GM20431 (cell line): Measurements from ENCODE around the gene BOC.

Source experiments
- in situ Hi-C: fragments of 300-500 bp; cut with MseI, MboI; formaldehyde crosslinking; loops from one replicate; pipeline ENCODE4 v1.15.0; 2020; ENCODE audit warnings: low sequenced_read_pairs; ENCODE audit not compliant: unreplicated experiment

The BOC gene

DNA sequence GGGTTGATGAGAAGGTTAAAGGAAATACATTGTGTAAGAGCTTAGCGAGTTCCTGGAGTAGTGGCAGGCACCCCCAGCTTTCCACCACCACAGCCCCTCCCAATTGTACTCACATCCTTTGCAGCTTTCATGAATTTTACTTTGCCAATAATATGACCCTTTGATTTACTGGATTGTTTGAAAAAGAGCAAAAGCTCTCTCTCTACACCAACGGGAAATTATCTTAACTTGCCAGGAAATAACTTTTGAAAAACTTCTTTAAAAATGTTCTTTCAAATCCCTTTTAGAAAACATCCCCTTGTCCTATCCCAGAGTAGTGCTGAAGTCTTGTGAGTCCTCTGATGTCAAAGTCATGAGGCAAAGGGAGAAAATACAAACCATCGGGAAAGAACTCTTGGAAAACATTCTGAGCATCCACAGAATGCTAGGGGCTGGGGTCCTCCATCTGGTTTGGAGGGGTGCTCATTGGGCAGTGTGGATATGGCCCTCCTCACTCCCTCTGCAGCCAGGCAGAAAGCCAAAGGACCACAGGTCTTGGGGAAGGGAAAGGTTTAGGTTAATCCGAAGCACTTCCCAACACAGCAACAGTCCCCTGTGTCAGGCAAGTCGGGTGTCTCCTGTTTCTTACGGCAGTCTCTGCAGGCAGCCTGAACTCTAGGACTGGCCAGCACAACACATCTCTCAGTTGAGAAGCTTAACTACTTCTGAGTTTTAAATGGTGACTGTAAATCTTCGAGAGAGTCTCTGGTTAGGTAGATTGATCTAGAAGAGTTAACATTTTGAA is 36.5 kb downstream of the BOC start:
- in situ Hi-C loops: no loop called here

DNA sequence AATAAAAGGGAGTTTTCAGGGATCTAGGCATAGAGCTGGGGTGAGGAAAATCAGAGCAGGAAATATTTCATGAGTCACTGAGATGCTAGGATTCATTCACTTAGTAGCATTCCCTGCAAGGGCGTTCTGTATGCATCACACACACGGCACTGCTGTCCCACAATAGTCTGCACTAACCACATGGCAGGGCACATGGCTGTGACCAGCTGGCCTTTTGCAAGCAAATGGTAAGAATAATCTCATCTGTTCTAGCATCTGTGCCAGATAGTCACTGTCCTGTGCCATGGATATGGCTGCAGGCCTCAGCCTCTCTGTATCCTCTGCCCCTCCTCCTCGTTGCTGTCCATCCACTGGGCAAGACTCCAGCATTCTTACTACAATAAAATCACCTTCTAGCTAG is 37.8 kb downstream of the BOC start:
- in situ Hi-C loops: no loop called here

DNA sequence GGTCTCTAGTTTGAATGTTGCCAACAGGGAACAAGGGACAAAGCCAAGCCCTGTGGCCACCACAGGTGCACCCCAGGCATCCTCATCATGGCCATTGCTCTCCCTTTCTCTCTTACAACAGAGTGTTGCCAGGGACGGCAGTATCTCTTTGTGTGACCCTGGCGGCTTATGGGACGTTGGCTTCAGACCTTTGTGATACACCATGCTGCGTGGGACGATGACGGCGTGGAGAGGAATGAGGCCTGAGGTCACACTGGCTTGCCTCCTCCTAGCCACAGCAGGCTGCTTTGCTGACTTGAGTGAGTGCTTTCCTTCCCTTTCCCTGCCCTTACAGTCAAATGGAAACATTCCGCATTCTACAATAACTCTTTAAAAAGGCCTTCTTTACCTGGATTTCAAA is 38.2 kb downstream of the BOC start:
- in situ Hi-C loops: no loop called here

DNA sequence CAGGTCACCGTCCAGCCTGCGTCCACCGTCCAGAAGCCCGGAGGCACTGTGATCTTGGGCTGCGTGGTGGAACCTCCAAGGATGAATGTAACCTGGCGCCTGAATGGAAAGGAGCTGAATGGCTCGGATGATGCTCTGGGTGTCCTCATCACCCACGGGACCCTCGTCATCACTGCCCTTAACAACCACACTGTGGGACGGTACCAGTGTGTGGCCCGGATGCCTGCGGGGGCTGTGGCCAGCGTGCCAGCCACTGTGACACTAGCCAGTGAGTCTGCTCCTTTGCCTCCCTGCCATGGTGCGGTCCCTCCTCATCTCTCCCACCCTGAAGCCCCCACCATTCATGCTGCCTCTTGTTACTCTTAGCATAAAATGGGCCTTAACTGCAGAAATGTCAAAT is 39.2 kb downstream of the BOC start:
- in situ Hi-C loops: no loop called here

DNA sequence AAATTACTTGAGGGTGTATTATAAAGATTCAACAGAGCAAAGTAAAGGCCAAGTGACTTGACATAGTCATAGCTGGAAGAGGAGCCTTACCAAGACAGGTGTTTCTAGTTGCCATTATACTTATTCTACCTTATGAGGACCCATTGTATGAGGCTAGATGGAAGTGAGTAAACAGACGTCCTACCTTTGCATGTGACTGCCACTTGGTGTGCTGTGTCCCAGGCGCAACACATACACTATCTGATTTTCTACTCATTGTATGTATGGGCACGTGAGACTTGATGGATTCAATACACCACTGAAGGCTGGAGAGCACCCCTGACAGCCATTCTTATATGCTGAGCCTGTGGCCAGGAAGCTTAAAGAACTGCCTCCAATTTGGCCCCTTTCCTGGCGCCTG is 40.5 kb downstream of the BOC start:
- in situ Hi-C loops: no loop called here

DNA sequence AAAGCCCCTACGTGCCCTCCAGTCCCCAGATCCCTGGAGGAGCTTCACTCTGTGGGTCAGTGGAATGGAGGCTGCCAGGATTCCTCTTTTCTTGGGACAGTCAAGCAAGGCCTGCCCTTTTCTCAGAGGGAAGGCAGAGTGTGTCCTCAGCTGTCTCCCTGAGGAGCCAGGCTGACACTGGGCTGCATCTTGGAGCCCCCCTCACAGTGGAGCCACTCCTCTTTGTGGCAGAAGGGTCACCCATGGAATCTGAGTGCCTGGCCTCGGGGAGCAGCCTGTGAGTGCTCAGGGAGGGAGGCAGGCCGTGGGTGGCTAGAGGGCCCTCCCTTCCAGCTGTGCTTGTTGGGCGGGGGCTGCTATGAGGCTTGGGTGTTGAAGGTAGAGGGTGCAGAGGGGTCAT is 41.2 kb downstream of the BOC start:
- in situ Hi-C loops: no loop called here

DNA sequence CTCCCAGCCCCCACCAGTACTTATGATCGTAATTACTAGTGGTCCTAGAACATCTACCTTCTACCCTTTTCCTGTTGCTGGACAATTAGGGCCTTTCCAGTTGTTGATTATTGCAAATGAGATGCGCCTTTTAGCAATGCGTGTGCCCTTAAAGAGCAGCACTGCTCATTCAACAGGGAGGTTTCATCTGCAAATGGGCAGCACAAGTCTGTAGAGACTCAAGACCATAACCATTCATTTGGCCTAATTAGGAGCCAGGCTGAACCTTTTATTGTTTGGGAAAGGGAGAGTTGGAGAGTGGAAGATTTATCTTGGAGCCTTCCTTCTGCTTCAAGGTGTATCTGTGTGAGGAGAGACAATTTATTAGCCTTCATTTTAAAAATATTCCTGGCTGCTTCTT is 42.3 kb downstream of the BOC start:
- in situ Hi-C loops: no loop called here

DNA sequence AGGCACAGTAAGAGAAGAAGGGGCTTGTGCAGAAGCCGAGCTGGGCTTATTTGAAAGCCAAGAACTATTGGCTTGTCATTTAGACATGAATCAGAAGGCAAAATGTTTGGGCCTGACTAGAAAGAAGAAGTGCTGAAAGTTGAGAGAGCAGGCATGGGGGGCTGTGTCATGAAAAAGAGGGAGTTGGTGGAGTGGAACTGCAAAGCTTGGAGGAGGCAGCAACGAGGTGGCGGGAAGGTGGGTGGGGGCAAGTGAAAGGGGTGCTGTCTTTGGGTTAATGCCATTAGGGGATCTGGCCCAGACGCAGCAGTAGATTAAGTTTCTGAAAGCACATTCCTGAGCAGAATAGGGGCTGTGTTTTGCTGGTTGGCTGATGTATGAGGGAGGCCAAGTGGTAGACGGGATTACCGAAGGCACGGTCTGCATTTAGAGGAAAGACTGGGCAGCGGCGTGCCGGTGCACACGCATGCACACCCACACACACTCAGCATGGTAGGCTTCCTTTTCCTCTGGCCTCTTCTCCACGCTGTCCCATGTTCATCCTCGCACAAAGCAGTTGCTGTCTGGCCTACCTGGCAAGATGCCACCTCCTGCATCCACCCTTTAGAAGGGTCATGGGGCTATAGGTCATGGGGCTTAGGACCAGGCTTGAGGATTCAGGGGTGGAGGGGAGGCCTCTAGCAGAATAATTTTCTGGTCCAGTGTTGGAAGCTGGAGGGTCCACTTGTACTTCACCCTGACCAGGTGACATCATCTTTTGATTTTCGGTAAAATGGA is 43.0 kb downstream of the BOC start:
- in situ Hi-C loops: no loop called here

DNA sequence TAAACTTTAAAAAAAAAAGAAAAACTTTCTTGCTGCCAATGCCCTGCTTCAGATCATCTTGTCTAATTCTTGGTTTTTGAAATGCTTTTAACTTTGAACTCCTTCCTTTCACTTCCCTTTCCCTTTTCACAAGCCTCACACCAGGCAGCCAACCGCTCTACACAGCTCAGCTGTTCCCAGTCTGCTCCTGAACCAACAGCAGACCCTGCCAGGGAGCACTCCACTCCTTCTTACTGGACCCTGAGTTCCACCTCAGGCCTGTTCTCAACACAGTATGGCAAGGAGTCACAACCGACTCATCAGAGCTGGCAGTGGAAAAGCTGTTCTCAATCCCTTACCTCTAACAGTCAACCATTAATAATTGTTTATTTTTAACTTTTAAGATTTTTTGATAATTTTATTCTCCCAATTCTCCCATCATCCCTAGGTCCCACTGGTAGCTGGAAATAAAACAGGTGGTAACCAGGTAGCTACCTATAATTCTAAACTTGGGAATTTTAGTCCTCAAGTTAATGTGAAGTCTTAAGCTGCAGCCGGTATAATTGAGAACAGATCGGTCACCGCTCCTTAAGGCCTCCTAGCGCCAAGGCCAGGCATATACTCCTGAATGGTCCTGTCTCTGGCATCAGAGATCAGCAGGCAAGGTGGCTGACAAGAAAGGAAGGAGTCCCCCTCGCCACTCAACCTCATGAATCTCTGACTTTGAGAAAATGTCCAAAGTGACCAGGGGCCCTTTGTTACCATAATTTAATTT is 43.9 kb downstream of the BOC start:
- in situ Hi-C loops: no loop called here

DNA sequence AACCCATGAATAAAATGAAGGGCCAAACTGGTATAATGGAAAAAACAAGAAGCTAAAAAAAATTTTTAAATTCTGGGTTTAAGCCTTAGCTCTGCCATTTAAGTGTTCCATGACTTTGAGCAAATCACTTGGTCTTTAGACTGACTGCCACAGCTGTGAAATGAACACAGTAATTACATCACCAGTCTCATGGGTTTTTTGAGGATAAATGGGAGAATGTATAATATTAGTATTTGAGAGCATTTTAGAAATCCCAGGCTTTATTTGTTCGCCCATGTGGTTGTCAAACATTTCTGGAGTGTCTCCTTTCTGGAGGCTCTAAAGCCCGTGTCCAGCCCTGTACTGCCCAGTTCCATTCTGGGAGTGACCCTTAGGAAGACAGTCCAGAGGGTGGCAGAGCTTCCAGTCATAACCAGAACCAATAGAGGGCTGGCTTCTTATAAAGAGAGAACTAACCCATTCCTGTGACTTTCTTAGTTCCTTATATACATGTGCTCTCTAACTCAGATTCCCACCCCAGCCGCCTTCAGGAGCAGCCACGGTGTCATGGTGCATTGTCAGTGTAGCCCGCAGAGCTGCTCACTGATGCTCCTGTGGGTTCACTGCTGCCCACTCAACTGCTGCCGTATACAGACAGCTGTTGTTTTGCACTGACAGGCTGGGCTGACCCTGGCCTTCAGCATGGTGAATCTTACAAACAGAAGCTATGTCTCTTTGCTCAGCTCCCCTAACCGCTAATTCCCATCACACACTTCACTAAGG is 44.7 kb downstream of the BOC start:
- in situ Hi-C loops: no loop called here

DNA sequence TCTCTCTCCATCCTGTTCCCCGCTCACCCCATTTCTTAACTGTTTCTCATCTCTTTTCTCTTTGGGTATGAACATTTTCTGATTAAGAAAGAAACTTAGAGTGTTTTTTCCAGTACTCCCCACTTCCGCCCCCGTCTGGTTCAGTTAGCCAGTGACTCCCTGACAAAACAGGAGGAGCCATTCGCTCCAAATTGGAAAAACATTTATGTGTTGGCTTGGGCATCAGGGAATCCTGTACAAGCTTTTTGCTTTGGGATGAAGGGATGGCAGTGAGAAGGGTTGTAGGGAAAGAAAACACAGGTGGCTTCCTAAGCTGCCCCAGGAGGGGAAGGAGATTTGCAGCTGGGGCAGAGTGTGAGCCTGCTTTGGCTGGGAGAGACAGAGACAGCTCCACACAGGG is 47.0 kb downstream of the BOC start:
- in situ Hi-C loops: no loop called here

DNA sequence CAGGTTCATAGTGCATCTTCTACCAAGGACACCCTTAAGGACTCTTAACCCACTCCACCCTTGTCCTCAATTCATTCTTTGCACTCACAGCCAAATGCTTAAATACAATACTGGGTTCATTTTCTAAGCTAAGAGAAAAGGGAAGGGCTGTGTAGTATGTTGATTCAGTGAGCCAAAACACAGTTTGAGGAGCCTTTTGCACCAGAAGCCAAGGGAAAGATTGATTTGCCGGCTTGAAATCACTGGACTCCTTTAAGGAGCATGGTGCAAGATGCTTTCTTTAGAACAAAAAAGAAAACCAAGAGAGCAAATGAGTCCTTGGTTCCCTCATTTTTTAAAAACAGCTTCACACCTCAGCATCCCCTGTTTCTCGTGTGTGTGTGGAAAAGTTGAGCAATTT is 47.8 kb downstream of the BOC start:
- in situ Hi-C loops: no loop called here

DNA sequence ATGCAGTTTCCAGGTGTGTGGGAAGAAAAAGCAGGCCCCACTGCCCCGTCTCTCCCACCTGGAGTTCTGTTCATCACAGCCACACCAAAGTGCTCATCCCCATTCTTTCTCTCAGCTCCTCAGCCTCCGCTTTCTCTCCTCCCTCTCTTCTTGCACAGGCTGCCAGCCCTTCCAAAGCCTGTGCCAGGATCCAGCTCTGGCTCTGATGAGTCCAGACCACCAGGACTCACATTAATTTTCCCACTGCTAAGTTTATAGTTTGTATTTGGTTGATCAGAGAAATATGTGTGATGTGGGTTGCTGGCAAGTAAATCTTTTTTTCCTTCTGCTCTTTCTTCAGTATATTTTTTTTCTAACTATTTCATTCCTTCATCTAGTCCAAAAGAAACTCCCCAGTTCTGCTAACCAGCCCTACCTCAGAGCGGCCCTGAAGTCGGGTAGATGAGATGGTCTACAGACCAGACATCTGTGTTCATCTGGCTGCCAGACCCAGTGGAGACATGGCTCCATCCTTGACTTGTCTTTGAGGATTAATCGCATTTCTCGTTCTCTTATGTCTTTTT is 49.8 kb downstream of the BOC start:
- in situ Hi-C loops: no loop called here

DNA sequence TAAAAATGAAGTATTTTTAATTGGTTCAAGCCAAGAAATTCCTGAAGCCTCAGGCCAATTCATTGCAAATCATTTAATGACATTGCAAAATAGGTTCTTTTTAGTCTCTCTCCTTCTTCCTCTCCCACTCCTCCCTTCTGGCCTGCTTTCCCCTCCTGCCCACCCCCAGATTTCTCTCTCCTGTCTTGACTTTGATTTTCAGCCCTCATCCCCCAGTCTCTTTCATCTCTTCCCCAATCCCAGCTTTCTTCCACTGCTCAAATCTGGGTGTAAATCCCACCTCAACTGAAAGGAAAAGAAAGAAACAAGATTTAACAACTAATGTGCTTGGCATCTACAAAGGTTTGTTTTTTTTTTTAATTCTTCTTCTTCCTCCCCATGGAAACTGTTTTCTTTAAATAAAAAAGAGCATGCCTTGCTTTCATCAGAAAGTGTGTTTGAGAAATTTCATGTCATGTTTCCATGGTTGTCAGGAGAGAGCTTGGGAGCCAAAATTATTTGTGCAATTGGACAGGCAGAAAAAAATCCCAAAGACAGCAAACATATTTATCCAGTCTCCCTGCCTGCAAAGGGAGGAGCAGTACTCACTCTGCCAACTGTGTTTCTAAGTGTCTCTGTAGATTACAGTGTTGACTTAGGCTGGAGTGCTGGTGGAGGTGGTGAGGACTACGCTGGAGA is 50.4 kb downstream of the BOC start:
- in situ Hi-C loops: no loop called here

DNA sequence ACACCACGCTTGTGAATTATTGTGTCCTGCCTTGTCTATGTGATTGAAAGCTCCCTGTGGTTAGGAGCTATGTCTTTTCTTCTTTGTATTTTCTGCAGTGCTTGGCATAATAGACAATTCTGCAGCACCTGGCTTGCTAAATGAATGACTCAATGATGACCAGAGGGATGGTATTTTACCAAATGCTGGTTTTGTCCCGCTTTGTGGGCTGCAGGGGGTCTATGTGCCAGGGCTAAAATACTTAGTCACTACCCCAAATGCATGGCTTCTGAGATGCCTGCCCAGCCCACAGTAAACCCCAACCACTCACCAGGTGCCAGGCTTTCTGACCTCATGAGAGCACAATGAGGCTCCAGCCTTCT is 50.9 kb downstream of the BOC start:
- in situ Hi-C loops: no loop called here

DNA sequence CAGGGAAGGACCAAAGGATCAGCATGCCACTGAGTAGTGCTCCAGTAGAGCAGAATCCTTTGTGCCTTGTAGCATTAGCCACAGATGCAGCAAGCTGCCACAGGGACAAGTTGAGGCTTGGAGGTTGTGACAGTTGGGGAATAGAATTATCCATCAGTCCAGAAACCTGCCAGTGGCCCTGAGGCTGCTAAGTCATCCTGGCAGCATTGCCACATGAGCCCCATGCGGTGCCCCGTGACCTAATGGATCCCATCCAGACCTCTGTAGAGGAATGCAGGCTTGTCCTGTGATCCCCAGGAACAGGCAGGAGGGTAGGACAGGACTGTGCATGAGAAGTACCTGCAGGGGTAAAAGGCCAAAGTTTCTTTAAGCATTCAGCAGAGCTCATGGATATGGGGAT is 51.7 kb downstream of the BOC start:
- in situ Hi-C loops: no loop called here

DNA sequence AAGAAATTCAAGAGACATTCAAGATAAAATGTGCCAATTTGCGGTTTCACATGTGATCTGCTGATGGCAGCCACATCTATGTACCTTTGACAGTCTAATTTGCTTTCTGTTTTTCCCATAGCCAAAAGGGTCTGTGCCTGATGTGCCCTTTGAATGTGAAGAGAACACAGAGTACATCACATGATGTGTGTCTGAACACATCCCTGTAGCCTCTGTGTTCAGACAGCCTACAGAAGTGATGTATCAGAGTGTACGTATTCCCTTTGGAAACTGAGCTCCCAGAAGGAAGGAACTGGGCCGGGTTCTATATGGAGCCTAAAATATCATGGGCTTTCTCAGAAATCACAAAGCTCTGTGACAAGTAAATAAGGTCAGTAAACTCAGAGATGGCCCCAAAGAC is 52.4 kb downstream of the BOC start:
- in situ Hi-C loops: no loop called here

DNA sequence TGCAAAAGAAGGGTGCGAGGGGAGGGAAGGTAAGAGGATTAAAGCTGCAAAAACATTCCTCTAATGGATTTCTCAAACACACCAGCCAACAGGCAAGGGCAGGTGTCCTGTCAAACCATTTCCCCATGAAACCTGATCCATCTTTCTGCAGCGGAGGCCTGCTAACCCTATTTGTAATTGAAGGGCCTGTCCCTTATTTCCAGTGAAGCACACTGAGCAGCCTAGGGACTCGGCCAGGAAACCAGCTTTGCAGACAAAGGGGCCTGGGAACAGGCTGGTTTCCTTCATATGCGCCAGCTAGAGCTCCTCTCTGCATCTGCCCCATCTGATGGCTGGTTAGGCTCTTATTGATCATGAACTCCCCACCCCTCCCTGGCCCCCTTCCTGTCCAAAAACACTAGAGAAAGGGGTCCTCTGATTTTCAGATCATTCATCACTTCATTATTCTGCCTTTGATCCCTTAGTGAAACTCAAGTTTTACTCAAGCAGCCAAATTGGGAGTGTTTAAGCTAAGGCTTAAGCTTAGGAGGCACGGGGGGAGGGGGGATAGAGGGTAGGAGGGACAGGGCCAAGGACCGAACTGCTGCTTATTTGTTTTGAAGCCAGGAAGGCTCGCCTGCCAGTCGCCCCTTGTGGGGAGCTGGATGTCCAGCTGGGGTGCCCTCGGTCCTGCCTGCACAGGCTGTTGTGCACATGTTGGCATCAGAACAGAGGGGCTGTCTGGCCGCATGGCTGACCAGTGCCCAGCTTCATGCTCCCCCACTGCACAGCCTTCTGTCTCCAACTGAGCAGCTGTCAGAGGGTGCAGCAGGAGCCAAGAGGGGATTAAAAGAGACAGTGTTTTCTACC is 53.1 kb downstream of the BOC start:
- in situ Hi-C loops: no loop called here

DNA sequence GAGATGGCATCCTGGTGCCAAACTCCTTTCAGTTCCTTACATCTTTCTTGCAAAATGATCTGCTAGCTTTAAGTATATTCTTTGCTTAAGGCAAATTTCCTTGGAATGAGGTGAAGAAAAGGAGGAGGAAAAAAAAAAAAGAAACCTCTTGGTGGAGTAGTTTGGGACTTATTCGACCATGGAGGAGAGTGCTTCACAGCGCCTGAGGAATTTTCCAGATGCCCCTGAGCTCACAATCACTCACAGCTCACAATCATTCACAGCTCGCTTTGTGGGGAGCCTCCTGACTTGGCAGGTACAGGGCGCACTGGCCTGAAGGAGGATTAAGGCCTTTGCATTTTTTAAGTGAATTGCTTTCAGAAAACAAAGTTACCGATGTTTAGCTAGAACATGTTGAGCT is 53.9 kb downstream of the BOC start:
- in situ Hi-C loops: no loop called here
